ENCODE data around the gene DDIT4.

DDIT4 gene

GRCh38 chr10:72318418-72319262, 44.9 kb downstream of the DDIT4 start:
- no peak for FAIRE-seq

GRCh38 chr10:72319416-72320254, 45.9 kb downstream of the DDIT4 start:
- no peak for FAIRE-seq

GRCh38 chr10:72320676-72321247, 47.0 kb downstream of the DDIT4 start:
- FAIRE-seq = no peak

GRCh38 chr10:72321248-72322029, 47.7 kb downstream of the DDIT4 start:
- FAIRE-seq = no peak

GRCh38 chr10:72322030-72322279, 48.2 kb downstream of the DDIT4 start:
- FAIRE-seq = no peak

- no peak for FAIRE-seq
Observed at GRCh38 chr10:72322280-72323058, 48.7 kb downstream of the DDIT4 start.

GRCh38 chr10:72323108-72323749, 49.5 kb downstream of the DDIT4 start:
- no peak for FAIRE-seq

- no peak for FAIRE-seq
Observed at GRCh38 chr10:72323771-72324191, 50.1 kb downstream of the DDIT4 start.
